GM21529 (cell line): ENCODE results near the gene CNOT8.
"Not testable (repeated sequence)": the region's sequence is repeated elsewhere in the genome, so short reads cannot be mapped to it uniquely, and the experiment has no call there.

ENCODE experiments used
- ATAC-seq: cut with Tn5 transposase; IDR thresholded peaks from one replicate; pipeline ENCODE4 v1.9.1; 2021; ENCODE audit not compliant: unreplicated experiment

The CNOT8 gene

DNA sequence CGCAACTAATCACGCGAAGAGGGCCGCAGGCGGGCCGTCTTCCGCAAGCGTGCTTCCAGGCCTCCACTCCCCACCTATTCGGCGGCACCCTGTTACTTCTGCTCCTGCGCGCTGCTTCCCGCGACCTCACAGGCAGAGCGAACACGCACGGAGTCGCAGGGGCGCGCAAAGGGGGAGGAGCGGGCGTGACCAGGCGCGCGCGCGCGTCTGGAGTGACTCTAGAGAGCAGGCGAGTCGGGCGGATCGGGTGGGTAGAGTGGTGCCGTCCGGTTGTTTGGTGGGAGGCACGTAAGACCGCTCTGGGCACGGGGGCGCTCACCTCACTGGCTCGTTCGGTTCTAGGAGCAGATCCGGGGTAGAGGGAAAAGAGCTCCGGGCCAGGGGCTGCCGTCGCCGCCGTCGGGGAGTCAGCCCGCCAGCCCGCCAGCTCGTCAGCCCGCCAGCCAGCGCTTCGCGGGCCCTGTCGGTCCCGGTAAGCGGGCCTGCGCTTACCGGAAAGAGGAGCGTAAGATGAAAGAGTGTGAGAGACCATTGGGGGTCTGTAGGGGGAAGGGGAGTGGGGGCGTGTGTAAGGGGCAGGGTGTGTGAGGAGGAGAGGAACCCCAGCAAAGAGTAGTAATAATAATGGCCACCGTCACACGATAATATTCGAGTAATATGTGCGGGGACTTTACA, at the start of gene CNOT8:
CNOT8 (plus strand) TSS at position 331 of the 675 bp plus-strand sequence. CDS start 4,652 bp downstream, outside the sequence.
- ATAC-seq: peak; percentile 70

DNA sequence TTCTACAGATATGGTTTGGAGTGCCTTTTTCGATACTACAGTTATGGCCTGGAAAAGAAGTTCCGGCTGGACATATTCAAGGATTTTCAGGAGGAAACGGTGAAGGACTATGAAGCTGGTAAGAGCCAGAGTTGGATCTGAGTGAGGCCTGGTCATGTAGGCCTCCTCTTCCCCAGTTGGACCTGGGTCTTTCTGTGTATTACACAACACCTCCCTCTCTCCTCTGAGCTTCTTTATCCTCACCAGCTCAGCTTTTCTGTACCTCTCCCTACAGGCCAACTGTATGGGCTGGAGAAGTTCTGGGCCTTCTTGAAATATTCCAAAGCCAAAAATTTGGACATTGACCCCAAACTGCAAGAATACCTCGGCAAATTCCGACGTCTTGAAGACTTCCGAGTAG, 47.2 kb upstream of the CNOT8 start:
- ATAC-seq: no peak

GRCh38 chr5:154811653-154812465, 46.6 kb upstream of the CNOT8 start:
- peak; percentile 69 for ATAC-seq

DNA sequence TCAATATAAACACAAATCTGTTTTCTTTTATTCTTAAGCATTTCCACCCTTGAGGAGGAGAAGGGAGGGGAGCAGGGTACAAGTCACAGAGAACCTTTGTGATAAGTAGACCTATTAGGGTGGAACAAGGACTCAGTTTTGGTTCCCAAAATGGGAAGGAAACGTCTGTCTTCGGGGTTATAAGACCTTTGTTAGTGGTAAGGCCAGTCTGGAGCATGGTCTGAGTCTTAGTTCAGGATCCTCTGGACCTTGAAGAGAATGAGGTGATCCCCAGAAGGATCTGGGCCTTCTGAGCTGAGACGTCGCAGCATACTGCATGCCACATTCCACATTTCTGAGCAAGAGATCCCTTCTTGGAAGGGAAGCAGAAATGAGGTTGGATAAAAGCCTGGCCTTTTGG, 45.3 kb upstream of the CNOT8 start:
- no peak for ATAC-seq

- no peak for ATAC-seq
Measured at GRCh38 chr5:154813736-154814135, 44.7 kb upstream of the CNOT8 start.

DNA sequence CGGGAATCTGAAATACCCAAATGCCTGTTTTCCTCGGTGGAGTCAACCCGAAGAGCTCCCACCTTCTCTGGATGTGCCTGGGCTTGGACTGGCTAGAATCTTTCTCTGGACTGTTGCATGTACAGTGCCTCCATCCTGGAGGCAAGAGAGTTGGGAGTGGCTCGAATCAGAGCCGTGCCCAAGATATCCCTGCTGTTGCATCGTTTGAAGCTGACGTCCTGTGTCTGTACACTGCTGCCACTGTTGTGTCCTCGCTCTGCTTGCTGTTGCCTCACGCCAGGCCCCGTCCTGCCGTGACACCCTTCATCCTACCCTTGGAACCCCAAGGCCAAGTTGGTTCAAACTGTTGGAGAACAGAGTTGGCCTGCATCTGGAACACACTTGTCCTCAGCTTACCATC, 43.4 kb upstream of the CNOT8 start:
- ATAC-seq: no peak

DNA sequence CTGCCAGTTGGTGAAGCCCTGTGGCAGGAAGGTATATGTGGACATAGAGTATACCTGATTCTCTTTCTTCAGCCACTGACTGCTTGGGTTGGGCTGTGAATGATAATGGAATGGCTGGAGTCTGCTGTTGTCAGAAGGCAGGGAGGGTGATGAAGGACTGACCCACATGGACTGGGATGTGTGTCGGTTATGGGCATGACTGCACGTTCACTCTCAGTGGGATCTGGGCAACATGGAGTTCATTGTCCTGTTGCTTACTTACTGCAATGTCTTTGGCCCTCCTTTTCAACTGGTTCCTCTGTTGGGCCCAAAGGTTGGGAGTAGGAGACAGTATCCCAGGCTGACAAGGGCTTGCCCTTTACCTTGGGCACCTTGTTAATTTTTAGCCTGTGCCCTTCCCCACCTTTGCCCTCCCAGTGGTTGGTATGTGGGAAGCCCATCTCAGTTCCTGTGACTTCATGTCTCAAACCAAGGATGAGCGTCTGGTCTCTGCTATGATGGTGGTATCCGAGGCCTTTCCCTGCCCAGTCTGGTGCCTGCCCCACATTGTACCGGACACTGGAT, 42.7 kb upstream of the CNOT8 start:
- ATAC-seq: no peak

GRCh38 chr5:154816891-154817492, 41.4 kb upstream of the CNOT8 start:
- no peak for ATAC-seq

GRCh38 chr5:154817815-154818214, 40.6 kb upstream of the CNOT8 start:
- no peak for ATAC-seq

GRCh38 chr5:154818471-154819116, 39.8 kb upstream of the CNOT8 start:
- ATAC-seq: no peak

GRCh38 chr5:154819546-154819945, 38.9 kb upstream of the CNOT8 start:
- ATAC-seq: no peak

DNA sequence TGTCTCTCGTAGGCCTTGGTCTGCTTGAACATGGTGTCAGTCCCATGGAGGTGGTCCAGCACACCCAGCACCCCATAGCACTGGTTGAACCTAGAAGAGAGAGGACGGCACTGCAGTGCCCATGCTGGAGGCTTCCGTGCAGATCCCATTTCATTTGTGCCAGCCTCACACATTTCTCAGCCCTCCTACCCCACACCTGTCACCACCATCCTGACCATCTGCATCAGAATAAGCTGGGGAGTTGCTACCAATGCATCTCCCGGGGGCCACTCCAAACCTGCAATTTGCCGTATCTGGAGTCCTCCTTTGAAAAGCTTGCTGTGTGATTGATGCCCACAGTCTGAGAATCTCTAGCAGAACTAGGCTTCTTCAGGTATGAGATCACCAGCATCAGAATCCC, 38.0 kb upstream of the CNOT8 start:
- no peak for ATAC-seq

DNA sequence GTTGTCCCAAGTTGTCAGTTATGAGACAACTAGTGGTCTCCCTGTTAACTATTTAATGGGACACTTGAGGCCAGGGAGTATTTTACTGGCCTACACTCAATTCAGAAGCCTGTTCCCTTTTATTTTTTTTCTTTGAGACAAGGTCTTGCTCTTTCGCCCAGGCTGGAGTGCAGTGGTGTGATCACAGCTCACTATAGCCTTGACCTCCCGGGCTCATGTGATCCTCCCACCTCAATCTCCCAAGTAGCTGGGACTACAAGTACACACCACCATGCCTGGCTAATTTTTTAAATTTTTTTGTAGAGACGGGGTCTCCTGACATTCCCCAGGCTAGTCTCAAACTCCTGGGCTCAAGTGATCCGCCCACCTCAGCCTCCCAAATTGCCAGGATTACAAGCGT, 35.5 kb upstream of the CNOT8 start:
- not testable (repeated sequence) for ATAC-seq

DNA sequence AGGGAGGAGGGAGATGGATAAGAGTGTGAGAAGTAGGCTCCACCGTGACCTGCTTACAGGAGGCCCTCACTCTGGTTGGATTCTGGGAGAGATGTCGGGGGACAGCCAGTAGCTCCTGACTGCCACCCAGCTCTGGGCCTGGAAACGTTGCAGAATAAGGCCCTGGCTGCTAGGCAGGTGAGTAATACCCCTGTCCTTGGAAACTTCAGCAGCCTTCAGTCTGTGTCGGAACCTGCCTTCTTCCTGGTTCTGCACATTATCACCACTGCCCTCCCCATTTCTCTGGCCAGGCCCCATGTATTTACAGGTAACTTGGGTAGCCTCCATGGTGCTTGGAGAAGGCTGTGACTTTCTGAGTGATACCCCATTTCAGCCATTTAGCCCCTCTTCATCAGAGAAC, 34.8 kb upstream of the CNOT8 start:
- no peak for ATAC-seq

DNA sequence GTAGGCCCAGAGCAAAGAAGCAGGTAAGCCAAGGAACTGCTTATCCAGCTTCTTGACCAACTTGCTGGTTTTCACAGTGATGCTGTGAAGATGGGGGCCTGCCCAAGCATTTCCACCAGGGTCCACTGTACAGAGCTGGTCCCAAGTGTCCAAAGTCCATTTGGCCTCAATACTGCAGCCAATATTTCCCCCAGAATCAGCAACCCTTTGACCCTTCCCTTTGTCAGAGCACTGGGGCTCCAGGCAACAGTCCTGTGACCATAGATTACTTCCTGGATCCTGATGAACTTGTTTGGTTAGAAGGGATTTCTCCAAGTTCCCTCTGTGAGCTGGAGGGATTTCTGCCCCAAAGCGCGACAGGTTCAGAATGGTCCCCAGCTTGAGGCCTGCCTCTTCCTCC, 34.4 kb upstream of the CNOT8 start:
- ATAC-seq: no peak

GRCh38 chr5:154829181-154829588, 29.2 kb upstream of the CNOT8 start:
- ATAC-seq: no peak

DNA sequence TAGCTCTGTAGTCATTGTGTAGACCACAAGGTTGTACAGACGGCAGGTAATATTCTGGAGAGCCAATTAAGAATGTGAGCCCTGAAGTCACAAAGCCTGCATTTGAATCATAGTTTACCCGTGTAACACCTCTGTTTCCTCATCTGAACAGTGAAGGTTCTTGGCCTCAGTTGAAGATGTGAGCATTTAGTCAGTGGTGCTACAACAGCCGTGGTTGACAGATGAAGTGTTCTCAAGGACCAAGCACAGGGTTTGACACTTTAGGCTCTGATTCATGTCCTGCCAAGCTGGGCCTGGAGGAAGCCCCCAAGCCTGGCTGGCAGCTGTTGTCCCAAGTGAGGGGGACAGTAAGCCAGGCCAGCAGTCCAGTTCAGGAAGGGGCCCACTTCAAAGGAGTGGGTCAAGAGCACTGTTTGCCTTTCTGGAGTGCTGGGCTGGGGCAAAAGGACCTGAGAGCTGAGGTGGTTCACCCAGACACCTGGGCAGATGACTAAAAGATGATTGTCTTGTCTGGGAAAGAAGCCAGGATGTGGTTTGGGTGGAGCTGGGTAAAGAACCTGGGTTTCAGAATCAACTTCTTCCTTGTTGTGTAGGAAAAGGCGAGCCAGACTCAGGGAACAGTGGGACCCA, 28.7 kb upstream of the CNOT8 start:
- ATAC-seq: no peak

DNA sequence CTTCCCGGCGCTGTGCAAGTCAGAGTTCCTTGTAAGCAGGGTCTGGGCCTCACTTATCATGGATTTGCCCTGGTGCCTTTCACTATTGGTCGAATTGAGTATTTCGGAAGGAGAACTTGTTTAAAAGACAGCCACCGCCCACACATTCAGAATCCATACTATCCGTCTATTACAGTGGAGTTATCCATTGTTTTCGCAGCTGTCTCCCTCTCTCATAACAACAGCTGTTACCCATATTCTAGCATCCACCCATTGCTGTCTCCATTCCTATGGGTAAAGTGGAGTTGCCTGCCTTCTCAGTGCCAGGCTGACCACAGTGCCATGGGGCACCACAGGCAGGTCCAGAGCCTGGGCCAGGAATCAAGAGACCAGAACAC, 28.2 kb upstream of the CNOT8 start:
- no peak for ATAC-seq

DNA sequence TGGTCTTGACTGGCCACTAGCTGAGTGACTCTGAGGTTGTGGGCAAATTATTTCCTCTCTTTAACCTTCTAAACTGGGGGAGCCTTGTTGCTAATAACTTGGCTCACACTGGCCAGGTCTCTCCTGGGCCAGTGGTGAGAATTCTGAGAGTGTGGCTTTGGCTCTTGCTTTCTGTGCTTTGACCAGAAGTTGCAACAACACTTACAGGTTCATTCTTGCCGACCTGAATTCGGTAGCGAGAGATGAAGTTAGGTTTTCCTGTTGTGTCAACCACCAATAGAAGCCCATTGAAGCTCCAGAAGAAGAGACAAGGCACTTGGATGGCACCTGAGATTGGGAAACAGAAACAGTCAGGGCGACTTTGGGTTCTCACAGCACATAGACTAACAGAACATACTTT, 27.8 kb upstream of the CNOT8 start:
- no peak for ATAC-seq

DNA sequence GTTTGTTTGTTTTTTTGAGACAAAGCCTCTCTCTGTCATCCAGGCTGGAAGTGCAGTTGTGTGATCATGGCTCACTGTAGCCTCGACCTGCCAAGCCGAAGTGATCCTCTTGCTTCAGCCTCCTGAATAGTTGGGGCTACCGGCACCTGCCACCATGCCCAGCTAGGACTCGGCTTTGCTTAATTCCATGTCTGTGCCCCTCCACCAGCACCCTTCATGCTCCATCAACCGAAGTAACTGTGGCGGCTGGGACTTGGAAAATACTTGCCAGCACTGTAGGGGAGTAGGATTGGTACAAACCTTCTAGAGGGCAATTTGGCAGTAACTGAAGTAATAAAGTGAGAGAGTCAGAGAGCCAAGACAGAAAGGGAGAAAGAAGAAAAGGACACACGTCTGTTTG, 27.0 kb upstream of the CNOT8 start:
- no peak for ATAC-seq

DNA sequence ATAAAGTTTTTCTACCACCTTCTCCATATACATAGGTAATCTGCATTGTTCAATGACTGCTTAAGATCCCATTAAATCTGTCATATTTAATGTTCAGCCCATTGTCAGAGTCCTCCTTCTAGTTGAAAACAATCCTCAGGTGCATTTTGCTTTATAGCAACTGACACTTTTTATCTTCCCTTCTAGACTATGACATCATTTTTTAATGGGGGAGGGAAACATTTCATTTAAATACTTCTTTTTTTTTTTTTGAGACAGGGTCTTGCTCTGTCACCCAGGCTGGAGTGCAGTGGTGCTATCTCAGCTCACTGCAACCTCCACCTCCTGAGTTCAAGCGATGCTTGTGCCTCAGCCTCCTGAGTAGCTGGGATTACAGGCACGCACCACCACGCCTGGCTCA, 25.6 kb upstream of the CNOT8 start:
- not testable (repeated sequence) for ATAC-seq
